GM12865 (cell line): ENCODE results near the gene THY1.

ENCODE experiments used
- DNase-seq: peaks from one replicate; pipeline ENCODE4 v3.0.0; 2010; ENCODE audit warnings: low read depth
- H3K4me3 ChIP-seq: 2 replicates; pipeline ENCODE4 v1.5.1; 2011; ENCODE audit warnings: mild to moderate bottlenecking, low read depth, low read length, control low read depth
- CTCF ChIP-seq: IDR thresholded peaks from 2 replicates; pipeline ENCODE4 v1.5.1; 2011; ENCODE audit warnings: low read length, control low read depth, low read depth, inconsistent platforms; ENCODE audit not compliant: insufficient read depth; ENCODE audit errors: missing control alignments

The THY1 gene

DNA sequence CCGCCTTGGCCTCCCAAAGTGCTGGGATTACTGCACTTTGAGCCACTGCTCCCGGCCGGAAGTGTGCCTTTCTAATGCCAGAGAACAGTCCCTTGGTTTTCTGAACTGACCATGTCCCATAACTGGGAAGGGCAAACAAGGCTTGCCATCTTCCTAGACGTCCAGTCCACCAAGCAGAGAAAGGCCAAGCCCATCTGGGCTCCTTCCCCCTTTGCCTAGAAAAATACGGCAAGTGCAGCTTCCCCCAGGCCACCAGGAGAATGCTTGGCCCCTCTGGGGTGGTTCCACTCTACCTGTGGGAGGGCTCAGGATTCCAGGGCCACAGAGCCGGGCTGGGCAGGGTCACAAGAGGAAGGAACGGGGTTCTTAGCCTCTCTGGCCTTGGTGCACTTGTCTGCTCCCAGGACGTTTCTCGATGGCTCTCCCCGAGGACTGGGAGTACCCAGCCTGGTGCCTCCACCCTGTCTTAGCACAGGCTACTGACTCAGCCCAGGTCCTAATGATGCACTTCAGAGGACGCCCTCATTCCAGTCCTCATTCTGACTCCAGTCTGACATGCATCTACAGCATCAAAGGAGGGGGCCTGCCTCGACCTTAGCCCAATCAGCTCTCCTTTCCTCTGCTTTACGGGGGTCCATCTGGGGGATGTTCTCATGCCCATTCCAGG is 42.7 kb downstream of the THY1 start:
- H3K4me3 ChIP-seq, result no peak overlapping the region
- no peak for DNase-seq
- no peak for TF ChIP-seq CTCF

GRCh38 chr11:119378851-119379465 is 44.0 kb downstream of the THY1 start:
- TF ChIP-seq CTCF, result no peak
- H3K4me3 ChIP-seq, result no peak overlapping the region
- no peak for DNase-seq

- no peak overlapping the region for H3K4me3 ChIP-seq
- no peak for DNase-seq
- TF ChIP-seq CTCF, result no peak
Observed at GRCh38 chr11:119377961-119378667, 44.9 kb downstream of the THY1 start.

- no peak overlapping the region for H3K4me3 ChIP-seq
- no peak for DNase-seq
- TF ChIP-seq CTCF, result no peak
Observed at GRCh38 chr11:119377112-119377901, 45.7 kb downstream of the THY1 start.

GRCh38 chr11:119376197-119376847 is 46.6 kb downstream of the THY1 start:
- DNase-seq, result no peak
- TF ChIP-seq CTCF, result no peak
- no peak overlapping the region for H3K4me3 ChIP-seq
